MM.1S (cell line): ENCODE measurements around the gene WASF1.

Experiments used
- EZH2 ChIP-seq: fragments of 300-600 bp; sonication (generic); optimal IDR thresholded peaks from 2 replicates; pipeline ENCODE3; 2017; ENCODE audit warnings: low read depth, mild to moderate bottlenecking, antibody characterized with exemption, low read length, mixed read lengths
- EZH2phosphoT487 ChIP-seq: fragments of 300-600 bp; sonication (generic); IDR thresholded peaks from 2 replicates; pipeline ENCODE4 v1.6.1; 2018; ENCODE audit warnings: antibody characterized with exemption, low read length
- TF ChIP-seq, protein P1 (sequence below): fragments of 300-600 bp; sonication (generic); IDR thresholded peaks from 2 replicates; pipeline ENCODE4 v1.5.1; 2016; ENCODE audit warnings: antibody characterized with exemption, low read length, mixed read lengths

DNA sequence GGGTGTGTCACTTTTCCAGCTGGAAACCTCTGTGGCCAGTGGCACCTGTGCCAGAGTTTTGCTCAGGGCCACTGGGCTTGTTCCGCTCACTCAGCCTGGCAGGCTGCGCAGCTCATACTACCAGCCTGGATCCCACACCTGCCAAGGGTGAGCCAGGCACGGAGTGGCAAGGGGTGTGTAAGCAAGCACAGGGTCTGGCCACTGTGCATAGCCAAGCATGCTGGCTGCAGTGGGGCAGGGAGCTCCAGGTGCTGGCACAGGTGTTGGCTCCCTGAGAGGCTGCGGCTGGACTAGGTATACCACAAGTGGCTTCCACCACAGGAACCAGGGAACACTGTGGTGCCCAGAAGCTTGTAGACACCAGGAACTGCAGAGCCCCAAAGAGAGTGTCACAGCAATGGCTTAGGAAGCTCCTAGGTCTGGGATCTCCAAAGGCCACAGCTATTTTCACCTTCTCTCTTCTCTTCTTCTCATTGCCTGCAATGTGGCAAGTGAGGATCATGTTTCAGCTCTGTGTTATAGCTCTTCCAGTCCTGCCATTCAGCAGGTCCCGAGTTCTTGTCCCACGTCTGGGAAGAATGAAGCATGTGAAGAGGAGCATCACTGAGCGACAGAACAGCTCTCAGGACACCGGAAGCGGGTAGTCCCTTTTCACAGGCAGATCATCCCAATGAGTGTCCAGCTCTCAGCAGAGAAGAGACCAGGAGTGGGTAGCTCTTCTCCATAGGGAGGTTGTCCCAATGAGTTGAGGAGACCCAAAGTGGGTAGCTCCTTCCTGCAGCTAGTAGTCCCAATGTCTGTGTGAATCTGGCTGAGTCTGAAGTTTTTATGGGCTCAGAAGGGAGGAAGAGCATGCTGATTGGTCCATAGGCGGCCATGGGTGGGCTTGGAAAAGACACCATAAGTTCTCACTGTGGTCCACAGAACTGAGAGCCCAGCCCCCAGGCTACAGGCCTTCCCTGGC is 41.3 kb downstream of the WASF1 start:
- TF ChIP-seq, protein P1, sequence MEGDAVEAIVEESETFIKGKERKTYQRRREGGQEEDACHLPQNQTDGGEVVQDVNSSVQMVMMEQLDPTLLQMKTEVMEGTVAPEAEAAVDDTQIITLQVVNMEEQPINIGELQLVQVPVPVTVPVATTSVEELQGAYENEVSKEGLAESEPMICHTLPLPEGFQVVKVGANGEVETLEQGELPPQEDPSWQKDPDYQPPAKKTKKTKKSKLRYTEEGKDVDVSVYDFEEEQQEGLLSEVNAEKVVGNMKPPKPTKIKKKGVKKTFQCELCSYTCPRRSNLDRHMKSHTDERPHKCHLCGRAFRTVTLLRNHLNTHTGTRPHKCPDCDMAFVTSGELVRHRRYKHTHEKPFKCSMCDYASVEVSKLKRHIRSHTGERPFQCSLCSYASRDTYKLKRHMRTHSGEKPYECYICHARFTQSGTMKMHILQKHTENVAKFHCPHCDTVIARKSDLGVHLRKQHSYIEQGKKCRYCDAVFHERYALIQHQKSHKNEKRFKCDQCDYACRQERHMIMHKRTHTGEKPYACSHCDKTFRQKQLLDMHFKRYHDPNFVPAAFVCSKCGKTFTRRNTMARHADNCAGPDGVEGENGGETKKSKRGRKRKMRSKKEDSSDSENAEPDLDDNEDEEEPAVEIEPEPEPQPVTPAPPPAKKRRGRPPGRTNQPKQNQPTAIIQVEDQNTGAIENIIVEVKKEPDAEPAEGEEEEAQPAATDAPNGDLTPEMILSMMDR = no peak
- no peak for TF ChIP-seq EZH2
- no peak for TF ChIP-seq EZH2phosphoT487
